ENCODE data around the gene JUN.

DNA sequence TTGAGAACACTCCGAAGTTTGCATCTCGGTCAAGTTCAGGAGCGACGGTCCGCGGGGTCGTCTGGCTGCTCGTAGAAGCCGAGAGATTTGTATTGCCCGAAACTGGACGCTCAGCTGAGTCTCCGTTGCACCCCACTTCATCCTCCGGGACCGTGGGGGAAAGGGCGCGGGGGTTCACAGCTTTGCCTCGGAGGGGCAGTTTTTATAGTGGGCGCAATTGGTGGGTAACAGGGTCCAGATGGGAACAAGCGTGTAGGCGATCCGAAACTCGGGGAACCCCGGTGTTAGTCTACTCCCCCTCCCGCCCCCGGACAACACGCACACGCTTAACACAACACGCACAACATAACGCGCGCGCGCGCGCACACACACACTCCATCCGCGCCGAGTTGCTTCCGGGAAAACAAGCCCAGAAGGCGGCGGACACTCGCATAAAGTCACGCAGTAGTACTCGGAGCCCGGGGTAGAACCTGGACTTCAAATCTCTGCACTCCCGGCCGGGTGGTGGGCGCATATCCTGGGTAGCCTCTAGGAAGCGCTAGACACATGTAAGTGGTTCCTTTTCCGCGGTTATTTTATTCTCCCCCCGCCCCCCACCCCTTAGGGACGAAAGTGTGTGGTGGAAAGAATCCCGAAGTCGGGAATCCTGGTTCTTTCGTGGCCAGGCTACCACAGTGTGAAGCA, 1.1 kb upstream of the JUN start:
- peak in 3 of 4 donors; percentile 54 to 60 (median 55) for TF ChIP-seq POLR2A (IDR thresholded peaks at IDR 0.05)
- TF ChIP-seq, protein P1, sequence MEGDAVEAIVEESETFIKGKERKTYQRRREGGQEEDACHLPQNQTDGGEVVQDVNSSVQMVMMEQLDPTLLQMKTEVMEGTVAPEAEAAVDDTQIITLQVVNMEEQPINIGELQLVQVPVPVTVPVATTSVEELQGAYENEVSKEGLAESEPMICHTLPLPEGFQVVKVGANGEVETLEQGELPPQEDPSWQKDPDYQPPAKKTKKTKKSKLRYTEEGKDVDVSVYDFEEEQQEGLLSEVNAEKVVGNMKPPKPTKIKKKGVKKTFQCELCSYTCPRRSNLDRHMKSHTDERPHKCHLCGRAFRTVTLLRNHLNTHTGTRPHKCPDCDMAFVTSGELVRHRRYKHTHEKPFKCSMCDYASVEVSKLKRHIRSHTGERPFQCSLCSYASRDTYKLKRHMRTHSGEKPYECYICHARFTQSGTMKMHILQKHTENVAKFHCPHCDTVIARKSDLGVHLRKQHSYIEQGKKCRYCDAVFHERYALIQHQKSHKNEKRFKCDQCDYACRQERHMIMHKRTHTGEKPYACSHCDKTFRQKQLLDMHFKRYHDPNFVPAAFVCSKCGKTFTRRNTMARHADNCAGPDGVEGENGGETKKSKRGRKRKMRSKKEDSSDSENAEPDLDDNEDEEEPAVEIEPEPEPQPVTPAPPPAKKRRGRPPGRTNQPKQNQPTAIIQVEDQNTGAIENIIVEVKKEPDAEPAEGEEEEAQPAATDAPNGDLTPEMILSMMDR (IDR thresholded peaks at IDR 0.05), result peak; percentile 43 to 81 (median 68)
